Activated T-cell treated with anti-CD3 and anti-CD28 coated beads, Interleukin-2, amount 50 U/mL, for 72 hours (primary cell): ENCODE results near the gene POLD4. TPM values are rescaled to one million over a fixed set of nuclear protein-coding genes. Genes with fewer than 3 reads are reported as not detected.

ENCODE experiments used
- ATAC-seq, 2 donors: fragments of 150-1000 bp; cut with Tn5 transposase; replicated peaks in 1 of 2; 2 replicates each; pipeline ENCODE4 v1.10.0; 2021; ENCODE audit warnings: moderate library complexity in 2 of 2, mild to moderate bottlenecking in 1 of 2
- DNase-seq, 2 donors: peaks; one replicate each; pipeline ENCODE4 v3.0.0; 2021 to 2022; ENCODE audit warnings: mixed read lengths in 1 of 2
- H3K27ac Mint-ChIP-seq: one replicate; pipeline ENCODE4 v1.8.0; 2022; ENCODE audit warnings: mild to moderate bottlenecking, moderate library complexity, mixed read lengths
- H3K27me3 Mint-ChIP-seq: one replicate; pipeline ENCODE4 v1.8.0; 2022; ENCODE audit warnings: low read depth, mixed read lengths
- H3K36me3 Mint-ChIP-seq, 2 donors: one replicate each; pipeline ENCODE4 v1.8.0; 2022; ENCODE audit warnings: mixed read lengths in 2 of 2, mild to moderate bottlenecking in 1 of 2; ENCODE audit not compliant: insufficient read depth in 2 of 2
- H3K4me1 Mint-ChIP-seq: one replicate; pipeline ENCODE4 v1.8.0; 2022; ENCODE audit warnings: low read depth, mixed read lengths
- H3K4me3 Mint-ChIP-seq, 2 donors: one replicate each; pipeline ENCODE4 v1.8.0; 2022; ENCODE audit warnings: mild to moderate bottlenecking in 2 of 2, mixed read lengths in 2 of 2, moderate library complexity in 2 of 2
- H3K9me3 Mint-ChIP-seq, 2 donors: one replicate each; pipeline ENCODE4 v1.8.0; 2022; ENCODE audit warnings: mixed read lengths in 2 of 2
- total RNA-seq, 2 donors: library from RNA; stranded (reverse); gene quantifications; one replicate each; pipeline ENCODE4 v1.2.3, GENCODE V29; 2022

POLD4 gene
- total RNA-seq, 2 donors from 2014 or later: 68.5 to 74.1 TPM

DNA sequence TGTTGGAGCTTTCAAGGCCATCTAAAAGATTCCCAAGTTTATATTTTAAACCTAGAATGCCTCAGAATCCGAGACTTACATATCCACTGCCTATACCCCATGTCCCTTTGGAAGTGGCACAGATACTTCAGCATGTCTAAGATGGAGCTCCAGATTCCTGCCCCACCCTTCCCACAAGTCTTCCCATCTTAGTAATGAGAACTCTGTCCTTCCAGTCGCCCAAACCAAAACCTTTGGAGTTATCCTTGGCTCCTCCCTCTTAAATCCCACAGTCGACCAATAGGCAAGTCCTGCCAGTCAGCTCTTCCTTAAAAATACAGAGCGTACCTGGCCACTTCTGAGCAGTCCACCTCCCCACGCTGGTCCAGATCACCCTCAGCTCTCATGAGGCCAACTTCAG is 4.3 kb downstream of the POLD4 start:
- peaks cover 0 to 1% of the 10 kb centered on the region in 2 donors for H3K36me3 Mint-ChIP-seq
- DNase-seq (no peak), ATAC-seq (no peak)
- peaks cover 72% of the 10 kb centered on the region for H3K4me1 Mint-ChIP-seq
- no peak overlapping the region for H3K4me3 Mint-ChIP-seq
- H3K27ac Mint-ChIP-seq: no peak overlapping the region
- no peaks in the 10 kb centered on the region for H3K27me3 Mint-ChIP-seq
- H3K9me3 Mint-ChIP-seq: no peaks in the 10 kb centered on the region

DNA sequence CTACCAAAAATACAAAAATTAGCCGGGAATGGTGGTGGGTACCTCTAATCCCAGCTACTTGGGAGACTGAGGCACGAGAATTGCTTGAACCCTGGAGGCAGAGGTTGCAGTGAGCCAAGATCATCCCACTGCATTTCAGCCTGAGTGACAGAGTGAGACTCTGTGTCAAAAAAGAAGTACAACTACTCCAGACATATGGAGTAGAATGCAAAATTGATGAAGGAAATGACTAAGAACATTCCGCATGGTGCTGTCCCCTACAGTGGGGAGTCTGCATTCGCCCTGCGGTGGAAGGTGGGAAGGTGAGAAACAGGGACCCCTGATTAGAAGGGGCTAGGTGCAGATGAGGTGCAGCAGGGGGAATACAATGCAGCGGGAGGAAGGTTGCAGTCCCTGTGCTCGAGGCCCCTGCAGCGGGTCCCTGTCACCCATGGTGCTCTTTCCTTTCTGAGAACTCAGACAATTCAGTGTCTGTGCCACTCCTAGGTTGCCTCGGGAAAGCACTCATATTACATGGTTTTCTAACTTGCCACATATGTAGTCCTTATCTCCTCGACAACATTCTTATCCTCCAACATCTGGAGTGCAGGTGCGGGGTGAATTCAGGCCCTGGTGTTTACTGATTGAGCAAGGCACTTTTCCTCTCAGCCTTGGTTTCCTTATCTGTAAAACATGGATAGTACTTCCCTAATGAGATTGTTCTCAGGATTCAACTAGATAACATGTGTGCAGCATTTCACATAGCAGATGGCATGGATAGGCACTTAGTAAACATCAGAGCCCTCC is 5.2 kb downstream of the POLD4 start:
- Mint-ChIP-seq H3K27ac (no peak overlapping the region), H3K4me3 (no peak overlapping the region), H3K36me3 (peaks cover 0 to 1% of the 10 kb centered on the region in 2 donors), H3K27me3 (no peaks in the 10 kb centered on the region), H3K9me3 (no peaks in the 10 kb centered on the region), H3K4me1 (peaks cover 69% of the 10 kb centered on the region)
- DNase-seq: no peak
- ATAC-seq: no peak

DNA sequence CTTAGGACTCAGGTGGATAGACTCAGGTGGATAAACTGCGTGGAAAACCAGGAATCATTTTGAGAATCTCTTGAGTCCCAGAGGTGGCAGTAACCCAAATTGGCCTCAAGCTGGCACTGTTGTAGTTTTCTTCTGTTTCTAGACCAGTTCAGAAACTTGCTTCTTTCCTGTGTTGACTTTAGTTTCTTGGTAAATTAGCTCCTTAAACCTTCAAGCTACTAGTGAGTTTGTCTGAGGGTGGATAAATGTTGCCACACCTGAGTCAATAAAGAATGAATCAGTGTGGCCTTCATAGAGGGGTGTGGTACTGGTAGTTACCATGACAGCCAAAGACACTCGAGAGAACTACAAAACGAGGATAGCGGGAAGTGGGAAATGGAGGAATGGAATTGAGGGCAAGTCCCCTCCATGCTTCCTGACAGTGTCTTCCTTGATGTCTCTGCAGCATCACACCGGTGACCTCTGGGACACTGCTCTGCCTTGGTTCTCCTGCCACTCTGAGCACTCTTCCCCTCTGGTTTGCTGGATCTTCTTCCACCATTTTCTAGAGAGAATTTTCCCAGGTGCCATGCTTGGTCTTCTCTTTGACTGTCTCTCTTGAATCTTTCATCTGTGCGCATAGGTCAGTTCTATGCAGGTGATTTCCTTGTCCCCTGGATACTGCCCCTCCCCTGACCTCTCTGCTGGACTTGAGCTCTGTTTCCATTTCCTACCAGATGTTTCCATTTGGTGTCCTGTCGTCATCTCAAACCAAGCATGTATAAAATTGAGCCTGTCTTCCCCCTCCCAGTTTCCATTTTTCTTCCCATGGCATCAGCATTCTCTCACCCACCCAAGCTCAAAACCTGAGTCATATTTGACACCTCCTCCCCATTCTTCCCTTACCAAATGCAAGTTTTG is 7.2 kb downstream of the POLD4 start:
- ATAC-seq (peak; percentile 75 to 78), DNase-seq (no peak)
- peaks cover 54% of the 10 kb centered on the region for H3K4me1 Mint-ChIP-seq
- no peaks in the 10 kb centered on the region for H3K27me3 Mint-ChIP-seq
- peak overlapping the region; percentile 60 to 68 for H3K4me3 Mint-ChIP-seq
- H3K27ac Mint-ChIP-seq: peak overlapping the region; percentile 68
- no peaks in the 10 kb centered on the region for H3K9me3 Mint-ChIP-seq
- H3K36me3 Mint-ChIP-seq: no peaks in the 10 kb centered on the region

DNA sequence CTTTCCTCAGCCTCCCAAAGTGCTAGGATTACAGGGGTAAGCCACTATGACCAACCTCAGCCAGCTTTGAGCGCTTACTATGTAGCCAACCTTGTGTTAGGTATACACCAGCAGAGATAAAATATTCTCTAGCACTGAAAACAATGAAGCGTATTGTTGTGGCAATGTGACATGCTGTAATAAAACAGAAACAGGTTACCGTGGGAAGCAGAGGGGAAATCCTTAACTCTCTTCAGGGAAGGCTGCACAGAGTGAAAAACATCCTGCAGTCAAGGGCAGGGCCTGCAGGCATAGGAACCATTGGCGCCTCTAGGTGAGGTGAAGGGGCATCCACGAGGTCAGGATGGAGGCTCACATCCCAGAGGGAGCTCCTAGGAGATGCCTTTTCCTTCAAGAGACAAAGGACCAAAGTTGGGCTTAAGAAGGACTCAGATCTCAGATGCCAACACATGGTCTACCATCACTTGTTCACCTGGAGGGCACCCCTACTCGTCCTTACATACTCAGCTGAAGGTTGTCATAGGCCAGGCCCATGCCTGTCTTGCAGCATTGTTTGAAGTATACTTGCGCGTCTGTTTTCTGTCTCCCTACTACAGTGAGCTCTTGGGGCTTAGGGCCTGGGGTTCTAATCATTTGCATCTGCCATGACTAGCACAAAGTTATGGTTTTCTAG is 8.0 kb downstream of the POLD4 start:
- Mint-ChIP-seq H3K36me3 (no peaks in the 10 kb centered on the region), H3K9me3 (no peaks in the 10 kb centered on the region), H3K4me3 (peak overlapping the region; percentile 60 to 68), H3K4me1 (peaks cover 48% of the 10 kb centered on the region), H3K27me3 (no peaks in the 10 kb centered on the region), H3K27ac (peak overlapping the region; percentile 80)
- DNase-seq (peak in 1 of 2 donors; percentile 23), ATAC-seq (peak; percentile 42 to 70)

DNA sequence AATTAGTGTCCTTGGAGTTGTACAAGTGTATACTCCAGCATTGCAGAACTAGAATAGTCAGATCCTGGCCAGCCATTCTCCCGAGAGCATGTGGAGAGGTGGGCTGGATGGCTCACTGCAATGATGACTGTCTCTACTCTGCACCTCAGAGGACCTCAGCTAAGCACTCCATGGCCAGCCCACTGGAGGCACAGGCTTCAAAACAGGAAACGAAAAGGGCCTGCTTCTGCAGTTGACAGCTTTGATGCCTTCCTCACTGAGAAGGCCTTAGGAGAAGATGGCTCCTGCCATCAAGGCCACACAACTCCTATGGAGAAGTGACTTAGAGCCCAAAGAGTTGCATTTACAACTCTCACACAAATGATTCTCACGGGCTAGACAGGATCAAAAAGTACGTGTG is 9.1 kb downstream of the POLD4 start:
- Mint-ChIP-seq H3K4me3 (peak overlapping the region; percentile 49 to 59), H3K27me3 (no peaks in the 10 kb centered on the region), H3K27ac (peak overlapping the region; percentile 80), H3K9me3 (no peaks in the 10 kb centered on the region), H3K36me3 (no peaks in the 10 kb centered on the region), H3K4me1 (peaks cover 40% of the 10 kb centered on the region)
- DNase-seq (peak in 1 of 2 donors; percentile 33), ATAC-seq (peak; percentile 54)

DNA sequence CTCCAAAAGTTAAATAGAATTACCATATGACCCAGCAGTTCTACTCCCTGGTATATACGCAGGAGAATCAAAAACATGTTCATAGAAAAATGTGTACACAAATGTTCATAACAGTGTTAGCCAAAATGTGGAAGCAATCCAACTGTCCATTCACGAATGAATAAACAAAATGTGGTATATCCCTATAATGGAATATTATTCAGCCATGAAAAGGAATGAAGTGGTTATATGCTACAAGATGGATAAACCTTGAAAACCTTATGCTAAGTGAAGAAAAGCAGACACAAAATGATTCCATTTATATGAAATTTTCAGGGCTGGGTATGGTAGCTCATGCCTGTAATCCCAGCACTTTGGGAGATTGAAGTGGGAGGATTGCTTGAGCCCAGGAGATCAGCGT is 16.1 kb downstream of the POLD4 start:
- Mint-ChIP-seq H3K27ac (no peak overlapping the region), H3K4me1 (no peaks in the 10 kb centered on the region), H3K27me3 (no peaks in the 10 kb centered on the region), H3K9me3 (no peaks in the 10 kb centered on the region), H3K36me3 (no peaks in the 10 kb centered on the region), H3K4me3 (no peak overlapping the region)
- no peak for DNase-seq
- no peak for ATAC-seq

DNA sequence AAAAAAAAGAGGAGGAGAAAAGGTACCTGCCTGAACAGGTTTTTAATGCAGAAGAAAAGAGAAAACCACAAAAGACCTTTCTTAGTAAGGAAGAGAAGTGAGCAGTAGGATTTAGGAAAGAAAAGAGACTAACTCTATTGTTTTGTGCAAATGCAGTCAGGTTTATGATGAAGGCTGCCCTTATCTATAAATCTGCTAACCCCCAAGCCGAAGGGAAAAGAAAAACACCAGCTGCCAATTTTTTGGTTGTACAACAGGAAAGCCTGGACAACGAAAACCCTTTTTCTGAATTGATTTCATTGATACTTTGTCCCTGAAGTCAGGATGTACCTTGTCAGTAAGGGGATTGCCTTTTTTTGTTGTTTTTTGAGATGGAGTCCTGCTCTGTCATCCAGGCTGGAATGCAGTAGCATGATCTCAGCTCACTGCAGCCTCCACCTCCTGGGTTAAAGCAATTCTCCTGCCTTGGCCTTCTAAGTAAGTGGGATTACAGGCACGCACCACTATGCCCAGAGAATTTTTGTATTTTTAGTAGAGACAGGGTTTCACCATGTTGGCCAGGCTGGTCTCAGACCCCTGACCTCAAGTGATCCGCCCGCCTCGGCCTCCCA is 21.2 kb downstream of the POLD4 start:
- DNase-seq: no peak
- no peaks in the 10 kb centered on the region for H3K4me1 Mint-ChIP-seq
- H3K9me3 Mint-ChIP-seq: no peaks in the 10 kb centered on the region
- H3K27me3 Mint-ChIP-seq: no peaks in the 10 kb centered on the region
- no peak for ATAC-seq
- no peak overlapping the region for H3K27ac Mint-ChIP-seq
- H3K36me3 Mint-ChIP-seq: no peaks in the 10 kb centered on the region
- H3K4me3 Mint-ChIP-seq: no peak overlapping the region

DNA sequence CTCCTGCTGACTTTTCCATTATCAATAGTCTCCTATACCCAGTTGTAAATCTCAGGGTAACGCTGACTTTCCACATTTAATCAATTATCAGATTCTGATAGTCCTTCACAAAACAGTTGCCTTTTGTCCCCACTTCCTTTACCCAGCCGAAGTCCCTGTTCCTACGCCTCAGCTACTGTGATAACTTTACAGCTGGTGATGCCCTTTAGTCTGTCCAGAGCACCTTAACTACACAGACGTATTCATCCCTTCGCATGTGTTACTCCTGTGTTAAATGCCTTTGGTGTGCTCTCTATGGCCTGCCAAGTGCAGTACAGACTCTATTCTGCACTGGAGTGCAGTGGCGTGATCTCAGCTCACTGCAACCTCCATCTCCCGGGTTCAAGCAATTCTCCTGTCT is 29.8 kb downstream of the POLD4 start:
- DNase-seq (no peak), ATAC-seq (no peak)
- peaks cover 0 to under 1% of the 10 kb centered on the region in 2 donors for H3K36me3 Mint-ChIP-seq
- H3K4me3 Mint-ChIP-seq: no peak overlapping the region
- H3K27ac Mint-ChIP-seq: no peak overlapping the region
- H3K9me3 Mint-ChIP-seq: no peaks in the 10 kb centered on the region
- H3K27me3 Mint-ChIP-seq: peaks cover 4% of the 10 kb centered on the region
- peaks cover 16% of the 10 kb centered on the region for H3K4me1 Mint-ChIP-seq

DNA sequence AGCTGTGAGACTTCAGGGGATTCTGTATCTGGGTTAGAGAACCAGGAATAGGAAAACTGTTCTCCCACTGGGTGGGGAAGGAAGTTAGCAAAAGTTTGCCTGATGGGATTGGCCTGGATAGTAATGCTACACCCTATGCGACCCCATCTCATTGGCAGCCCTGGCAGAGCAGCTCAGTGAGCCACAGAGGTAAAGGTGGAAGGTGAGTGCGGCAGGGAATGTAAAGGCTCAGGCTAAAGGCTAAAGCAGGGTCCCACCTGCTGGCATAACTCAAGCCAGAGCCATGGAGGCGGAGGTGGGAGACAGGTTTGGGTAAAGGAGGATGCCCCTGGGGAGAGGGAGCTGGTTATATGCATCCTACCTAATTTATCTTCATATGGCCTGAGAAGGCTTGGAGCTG is 31.3 kb downstream of the POLD4 start:
- H3K36me3 Mint-ChIP-seq: peaks cover 0 to 4% of the 10 kb centered on the region in 2 donors

DNA sequence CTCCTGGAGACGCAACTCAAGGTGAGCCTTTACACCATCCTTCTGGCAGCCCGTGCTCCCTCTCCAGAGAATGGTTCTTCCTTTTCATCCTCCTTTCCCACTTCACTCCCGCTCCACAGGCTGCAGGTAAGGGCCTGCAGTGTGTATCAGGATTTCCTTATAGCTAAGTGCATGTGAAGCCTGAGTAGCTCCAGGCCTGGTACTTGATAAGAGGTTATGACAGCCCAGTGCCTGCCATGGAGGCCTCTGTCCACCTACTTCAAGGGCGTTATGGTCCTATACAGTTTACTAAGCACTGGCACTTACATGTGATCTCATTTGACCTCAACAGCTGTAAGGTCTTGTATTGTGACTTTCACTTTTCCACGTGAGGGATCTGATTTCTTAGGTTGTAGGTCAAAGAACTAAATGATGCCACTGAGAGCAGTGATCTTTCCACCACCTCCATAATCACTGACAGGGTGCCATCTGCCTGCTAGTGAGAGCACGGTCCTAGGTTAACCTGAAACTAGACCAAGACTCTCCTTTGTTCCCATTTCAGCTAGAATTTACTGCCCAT is 32.0 kb downstream of the POLD4 start:
- H3K27me3 Mint-ChIP-seq: peaks cover 6% of the 10 kb centered on the region
- no peak overlapping the region for H3K27ac Mint-ChIP-seq
- DNase-seq: no peak
- no peaks in the 10 kb centered on the region for H3K9me3 Mint-ChIP-seq
- no peak overlapping the region for H3K4me3 Mint-ChIP-seq
- no peak for ATAC-seq
- H3K36me3 Mint-ChIP-seq: peaks cover 0 to 4% of the 10 kb centered on the region in 2 donors
- H3K4me1 Mint-ChIP-seq: peaks cover 19% of the 10 kb centered on the region

More for the DNA sequence above, 31.3 kb downstream of the POLD4 start:
- no peak for DNase-seq
- Mint-ChIP-seq H3K4me1 (peaks cover 19% of the 10 kb centered on the region), H3K27me3 (peaks cover 6% of the 10 kb centered on the region), H3K9me3 (no peaks in the 10 kb centered on the region), H3K4me3 (no peak overlapping the region), H3K27ac (no peak overlapping the region)
- ATAC-seq: no peak

DNA sequence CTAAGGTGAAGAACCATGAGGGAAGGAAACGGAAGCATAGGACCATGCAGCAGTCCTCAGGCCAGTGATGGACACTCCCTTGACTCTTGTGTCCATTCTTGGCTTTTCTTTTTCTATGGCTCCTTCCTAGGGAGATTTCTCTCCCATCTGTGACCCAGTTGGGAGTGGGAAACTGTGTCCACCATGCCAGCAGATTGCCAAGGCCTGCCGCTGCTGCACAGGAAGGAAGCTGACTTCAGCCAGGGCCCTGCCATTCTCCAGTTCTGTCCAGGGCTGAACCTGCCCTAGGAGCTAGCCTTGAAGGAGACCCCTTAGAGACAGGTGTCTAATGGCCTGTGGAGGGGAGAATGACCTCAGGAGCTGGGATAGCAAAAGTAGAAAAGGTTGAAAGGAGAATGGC is 32.7 kb downstream of the POLD4 start:
- Mint-ChIP-seq H3K36me3 (peaks cover 0 to 4% of the 10 kb centered on the region in 2 donors), H3K27me3 (peaks cover 6% of the 10 kb centered on the region), H3K9me3 (no peaks in the 10 kb centered on the region), H3K4me1 (peaks cover 19% of the 10 kb centered on the region), H3K27ac (no peak overlapping the region), H3K4me3 (no peak overlapping the region)
- DNase-seq (no peak), ATAC-seq (no peak)

DNA sequence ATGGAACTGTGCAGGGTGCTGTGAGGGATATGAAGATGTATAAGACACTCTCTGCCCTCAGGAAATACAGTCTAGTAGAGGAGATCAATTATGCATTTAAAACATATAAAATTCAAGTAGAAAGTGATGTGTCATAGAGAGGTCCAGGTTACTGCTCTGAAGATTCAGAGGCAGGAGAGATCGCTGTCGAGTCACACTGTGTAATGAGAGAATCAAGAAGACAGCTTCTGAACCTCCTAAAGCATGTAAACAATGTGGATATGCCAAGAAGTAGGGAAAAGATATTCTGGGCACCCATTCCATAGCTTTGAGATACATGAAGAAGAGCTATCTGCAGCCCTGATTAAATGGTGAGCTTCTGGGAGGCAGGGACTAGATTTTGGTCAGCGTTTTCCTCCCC is 33.3 kb downstream of the POLD4 start:
- Mint-ChIP-seq H3K4me1 (peaks cover 19% of the 10 kb centered on the region), H3K4me3 (no peak overlapping the region), H3K36me3 (peaks cover 0 to 4% of the 10 kb centered on the region in 2 donors), H3K27me3 (peaks cover 6% of the 10 kb centered on the region), H3K27ac (peak overlapping the region; percentile 20), H3K9me3 (no peaks in the 10 kb centered on the region)
- DNase-seq: no peak
- no peak for ATAC-seq
